WTC11 (cell line): ENCODE data around the gene PAPOLA. TPM values are rescaled to one million over a fixed set of nuclear protein-coding genes. Genes with fewer than 3 reads are reported as not detected.

Source experiments
- ATAC-seq: fragments of 200-7000 bp; cut with Tn5 transposase; 2 replicates; pipeline ENCODE4 v1.10.0; 2021; ENCODE audit warnings: mild to moderate bottlenecking, moderate library complexity
- CTCF ChIA-PET: fragments of 300-600 bp; sonication (Branson Sonifier 250); formaldehyde crosslinking; loops from one replicate; lab custom pipeline; 2021; ENCODE audit warnings: antibody characterized with exemption; lab: Charles Lee
- POLR2A ChIA-PET: fragments of 350-600 bp; sonication (Branson Sonifier 250); formaldehyde crosslinking; loops from one replicate; lab custom pipeline; 2021; ENCODE audit warnings: antibody characterized with exemption; lab: Charles Lee
- DNase-seq: peaks from one replicate; pipeline ENCODE4 v3.0.0; 2021; ENCODE audit warnings: low spot score
- H3K27ac Mint-ChIP-seq: 2 replicates; pipeline ENCODE4 v1.8.0; 2021; ENCODE audit warnings: mixed read lengths
- H3K27me3 Mint-ChIP-seq: 2 replicates; pipeline ENCODE4 v1.8.0; 2021; ENCODE audit warnings: low read depth, mild to moderate bottlenecking, moderate library complexity, mixed read lengths
- H3K36me3 Mint-ChIP-seq: 2 replicates; pipeline ENCODE4 v1.8.0; 2021; ENCODE audit warnings: mixed read lengths
- H3K4me1 Mint-ChIP-seq: 2 replicates; pipeline ENCODE4 v1.8.0; 2022; ENCODE audit warnings: mixed read lengths
- H3K4me3 Mint-ChIP-seq: 2 replicates; pipeline ENCODE4 v1.8.0; 2021; ENCODE audit warnings: mild to moderate bottlenecking, moderate library complexity, mixed read lengths
- H3K9me3 Mint-ChIP-seq: 2 replicates; pipeline ENCODE4 v1.8.0; 2021; ENCODE audit warnings: mixed read lengths
- ARID4B ChIP-seq: sonication (generic); formaldehyde crosslinking; IDR thresholded peaks from 2 replicates; pipeline ENCODE4 v1.8.0; 2023; ENCODE audit warnings: missing genetic modification reagents, mild to moderate bottlenecking, borderline replicate concordance
- ERG ChIP-seq: fragments of 250-450 bp; sonication (Bioruptor Pico); IDR thresholded peaks from 2 replicates; pipeline ENCODE4 v1.8.0; 2021; ENCODE audit warnings: mild to moderate bottlenecking
- MXD4 ChIP-seq: fragments of 250-450 bp; sonication (Bioruptor Pico); IDR thresholded peaks from 2 replicates; pipeline ENCODE4 v1.8.0; 2021; ENCODE audit warnings: mild to moderate bottlenecking, moderate library complexity, borderline replicate concordance
- NFE2L1 ChIP-seq: sonication (generic); formaldehyde crosslinking; IDR thresholded peaks from 2 replicates; pipeline ENCODE4 v1.8.1; 2023; ENCODE audit warnings: missing genetic modification reagents
- SMAD3 ChIP-seq: sonication (generic); formaldehyde crosslinking; IDR thresholded peaks from 2 replicates; pipeline ENCODE4 v1.8.0; 2022; ENCODE audit warnings: missing genetic modification reagents, mild to moderate bottlenecking, borderline replicate concordance
- SMAD4 ChIP-seq: sonication (generic); formaldehyde crosslinking; IDR thresholded peaks from 2 replicates; pipeline ENCODE4 v1.8.0; 2022; ENCODE audit warnings: mild to moderate bottlenecking, missing genetic modification reagents
- SP1 ChIP-seq: sonication (generic); formaldehyde crosslinking; conservative IDR thresholded peaks from 2 replicates; pipeline ENCODE4 v1.8.1; 2022; ENCODE audit warnings: missing genetic modification reagents
- TEAD4 ChIP-seq: sonication (generic); formaldehyde crosslinking; IDR thresholded peaks from 2 replicates; pipeline ENCODE4 v1.8.0; 2022; ENCODE audit warnings: mild to moderate bottlenecking, missing genetic modification reagents
- ZBTB21 ChIP-seq: sonication (generic); formaldehyde crosslinking; IDR thresholded peaks from 2 replicates; pipeline ENCODE4 v1.8.1; 2023; ENCODE audit warnings: mild to moderate bottlenecking, missing genetic modification reagents, borderline replicate concordance
- ZNF263 ChIP-seq: sonication (generic); formaldehyde crosslinking; IDR thresholded peaks from 2 replicates; pipeline ENCODE4 v1.8.1; 2022; ENCODE audit warnings: low read depth, mild to moderate bottlenecking, moderate library complexity, missing genetic modification reagents
- ZNF416 ChIP-seq: fragments of 250-450 bp; sonication (Bioruptor Pico); IDR thresholded peaks from 2 replicates; pipeline ENCODE4 v1.9.0; 2021; ENCODE audit warnings: mild to moderate bottlenecking, inconsistent platforms
- total RNA-seq: library from RNA; stranded (reverse); gene quantifications from 3 replicates; pipeline ENCODE4 v1.2.3, GENCODE V29; 2021
- TF ChIP-seq, protein P1 (sequence below): sonication (generic); formaldehyde crosslinking; IDR thresholded peaks from 2 replicates; pipeline ENCODE4 v1.8.1; 2023; ENCODE audit warnings: mild to moderate bottlenecking, missing genetic modification reagents, borderline replicate concordance
- TF ChIP-seq, protein P2 (sequence below): fragments of 250-450 bp; sonication (Bioruptor Pico); conservative IDR thresholded peaks from 2 replicates; pipeline ENCODE4 v1.9.0; 2021; ENCODE audit warnings: mild to moderate bottlenecking
- TF ChIP-seq, protein P3 (sequence below): sonication (generic); formaldehyde crosslinking; IDR thresholded peaks from 2 replicates; pipeline ENCODE4 v1.8.1; 2023; ENCODE audit warnings: mild to moderate bottlenecking, missing genetic modification reagents

Gene PAPOLA
- total RNA-seq, 1 experiment from 2014 or later = 210 TPM

DNA sequence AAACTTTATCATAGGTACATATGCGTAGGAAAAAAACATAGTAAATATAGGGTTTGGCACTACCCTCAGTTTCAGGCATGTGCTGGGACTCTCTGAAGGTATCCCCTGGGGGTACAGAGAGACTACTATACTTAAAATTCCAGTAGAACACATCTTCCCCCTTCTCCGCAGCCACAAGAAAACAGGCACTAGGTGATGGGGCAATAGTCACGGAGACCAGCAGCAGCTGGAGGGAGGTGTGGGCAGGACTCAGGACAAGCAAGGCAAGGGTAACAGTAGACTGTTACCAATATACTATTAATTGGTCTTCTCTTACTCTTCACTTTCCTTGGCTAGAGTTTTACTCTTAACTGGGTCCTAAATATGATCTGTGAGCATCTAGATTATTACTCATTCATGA, 4.6 kb upstream of the PAPOLA start (continued):
- no peak for TF ChIP-seq ARID4B (CRISPR knock-in tag)
- TF ChIP-seq SMAD4 = no peak
- TF ChIP-seq, protein P1, sequence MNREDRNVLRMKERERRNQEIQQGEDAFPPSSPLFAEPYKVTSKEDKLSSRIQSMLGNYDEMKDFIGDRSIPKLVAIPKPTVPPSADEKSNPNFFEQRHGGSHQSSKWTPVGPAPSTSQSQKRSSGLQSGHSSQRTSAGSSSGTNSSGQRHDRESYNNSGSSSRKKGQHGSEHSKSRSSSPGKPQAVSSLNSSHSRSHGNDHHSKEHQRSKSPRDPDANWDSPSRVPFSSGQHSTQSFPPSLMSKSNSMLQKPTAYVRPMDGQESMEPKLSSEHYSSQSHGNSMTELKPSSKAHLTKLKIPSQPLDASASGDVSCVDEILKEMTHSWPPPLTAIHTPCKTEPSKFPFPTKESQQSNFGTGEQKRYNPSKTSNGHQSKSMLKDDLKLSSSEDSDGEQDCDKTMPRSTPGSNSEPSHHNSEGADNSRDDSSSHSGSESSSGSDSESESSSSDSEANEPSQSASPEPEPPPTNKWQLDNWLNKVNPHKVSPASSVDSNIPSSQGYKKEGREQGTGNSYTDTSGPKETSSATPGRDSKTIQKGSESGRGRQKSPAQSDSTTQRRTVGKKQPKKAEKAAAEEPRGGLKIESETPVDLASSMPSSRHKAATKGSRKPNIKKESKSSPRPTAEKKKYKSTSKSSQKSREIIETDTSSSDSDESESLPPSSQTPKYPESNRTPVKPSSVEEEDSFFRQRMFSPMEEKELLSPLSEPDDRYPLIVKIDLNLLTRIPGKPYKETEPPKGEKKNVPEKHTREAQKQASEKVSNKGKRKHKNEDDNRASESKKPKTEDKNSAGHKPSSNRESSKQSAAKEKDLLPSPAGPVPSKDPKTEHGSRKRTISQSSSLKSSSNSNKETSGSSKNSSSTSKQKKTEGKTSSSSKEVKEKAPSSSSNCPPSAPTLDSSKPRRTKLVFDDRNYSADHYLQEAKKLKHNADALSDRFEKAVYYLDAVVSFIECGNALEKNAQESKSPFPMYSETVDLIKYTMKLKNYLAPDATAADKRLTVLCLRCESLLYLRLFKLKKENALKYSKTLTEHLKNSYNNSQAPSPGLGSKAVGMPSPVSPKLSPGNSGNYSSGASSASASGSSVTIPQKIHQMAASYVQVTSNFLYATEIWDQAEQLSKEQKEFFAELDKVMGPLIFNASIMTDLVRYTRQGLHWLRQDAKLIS (CRISPR knock-in tag) = no peak
- TF ChIP-seq ERG = no peak
- TF ChIP-seq ZBTB21 (CRISPR knock-in tag) = no peak
- TF ChIP-seq ZNF263 (CRISPR knock-in tag) = no peak
- TF ChIP-seq TEAD4 (CRISPR knock-in tag) = no peak
- TF ChIP-seq MXD4 (CRISPR knock-in tag) = no peak

DNA sequence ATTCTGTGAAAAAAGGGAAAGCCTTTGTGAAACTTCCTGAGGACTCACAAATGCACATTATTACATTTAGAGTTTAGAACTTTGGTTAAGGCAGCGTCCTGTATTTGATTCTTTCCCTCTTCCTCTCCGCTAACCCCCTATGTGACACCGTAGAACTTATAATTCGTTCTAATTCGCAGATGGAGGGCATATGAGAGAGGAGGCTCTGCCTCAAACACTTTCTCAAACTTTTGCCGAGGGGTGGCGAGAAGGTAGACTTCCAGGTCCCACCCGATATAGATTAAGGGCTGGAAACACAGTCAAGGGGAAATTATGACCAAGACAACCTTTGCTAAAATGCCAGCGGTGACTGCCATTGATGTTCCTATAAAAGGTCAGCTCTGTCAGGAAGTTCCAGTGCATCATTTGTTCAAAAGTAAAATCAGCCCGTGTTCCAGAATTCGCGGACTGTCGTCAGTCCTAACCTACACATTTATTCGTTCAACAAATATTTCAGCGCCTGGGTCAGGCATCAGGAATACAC, 904 bp upstream of the PAPOLA start:
- no peak for ATAC-seq
- Mint-ChIP-seq H3K36me3 (0 out of 2 replicates have a peak, but pooled peaks cover 3% of the 10 kb centered on the region), H3K4me3 (peak overlapping the region; percentile 97), H3K27me3 (no peaks in the 10 kb centered on the region), H3K9me3 (no peaks in the 10 kb centered on the region), H3K4me1 (peaks cover 31% of the 10 kb centered on the region), H3K27ac (peak overlapping the region; percentile 83)
- TF ChIP-seq, protein P2, sequence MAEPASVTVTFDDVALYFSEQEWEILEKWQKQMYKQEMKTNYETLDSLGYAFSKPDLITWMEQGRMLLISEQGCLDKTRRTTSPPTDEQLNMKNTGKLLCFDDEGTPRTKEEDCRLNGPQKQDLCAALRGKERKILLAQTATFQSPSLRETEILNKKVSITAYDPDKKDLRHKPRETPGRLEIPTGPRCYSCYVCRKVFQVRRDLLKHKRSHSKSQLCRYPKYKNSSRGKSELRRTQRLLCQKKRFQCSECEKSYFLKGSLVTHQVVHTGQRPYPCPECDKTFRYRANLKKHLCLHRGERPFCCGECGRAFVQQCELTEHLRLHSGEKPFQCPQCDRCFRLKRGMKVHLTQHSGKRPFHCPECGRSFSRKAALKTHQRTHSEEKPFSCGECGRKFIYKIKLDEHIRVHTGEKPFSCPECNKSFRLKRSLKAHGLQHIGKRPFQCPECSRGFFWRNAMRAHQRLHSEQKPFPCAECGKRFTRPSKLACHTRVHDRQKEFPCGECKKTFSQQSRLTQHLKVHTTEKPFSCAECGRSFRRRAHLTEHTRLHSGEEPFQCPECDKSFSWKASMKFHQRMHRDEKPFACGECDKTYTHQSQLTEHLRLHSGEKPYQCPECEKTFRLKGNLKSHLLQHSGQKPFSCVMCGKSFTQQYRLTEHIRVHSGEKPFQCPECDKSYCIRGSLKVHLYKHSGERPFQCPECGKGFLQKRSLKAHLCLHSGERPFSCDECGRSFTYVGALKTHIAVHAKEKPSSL = no peak
- no peak for TF ChIP-seq NFE2L1 (CRISPR knock-in tag)
- no peak for TF ChIP-seq ZNF263 (CRISPR knock-in tag)
- TF ChIP-seq SP1 (CRISPR knock-in tag) = no peak
- TF ChIP-seq ZNF416 (CRISPR knock-in tag) = no peak
- TF ChIP-seq SMAD3 (CRISPR knock-in tag) = no peak
- TF ChIP-seq, protein P3, sequence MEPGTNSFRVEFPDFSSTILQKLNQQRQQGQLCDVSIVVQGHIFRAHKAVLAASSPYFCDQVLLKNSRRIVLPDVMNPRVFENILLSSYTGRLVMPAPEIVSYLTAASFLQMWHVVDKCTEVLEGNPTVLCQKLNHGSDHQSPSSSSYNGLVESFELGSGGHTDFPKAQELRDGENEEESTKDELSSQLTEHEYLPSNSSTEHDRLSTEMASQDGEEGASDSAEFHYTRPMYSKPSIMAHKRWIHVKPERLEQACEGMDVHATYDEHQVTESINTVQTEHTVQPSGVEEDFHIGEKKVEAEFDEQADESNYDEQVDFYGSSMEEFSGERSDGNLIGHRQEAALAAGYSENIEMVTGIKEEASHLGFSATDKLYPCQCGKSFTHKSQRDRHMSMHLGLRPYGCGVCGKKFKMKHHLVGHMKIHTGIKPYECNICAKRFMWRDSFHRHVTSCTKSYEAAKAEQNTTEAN = no peak
- CTCF ChIA-PET = no interaction called here
- DNase-seq = no peak
- POLR2A ChIA-PET = no interaction called here
